Activated CD4-positive, alpha-beta T cell treated with anti-CD3 and anti-CD28 coated beads, Interleukin-2, amount 50 U/mL, for 1 hour (primary cell): ENCODE data around the gene CYP27C1.
"Not testable (repeated sequence)": the region's sequence is repeated elsewhere in the genome, so short reads cannot be mapped to it uniquely, and the experiment has no call there.

Experiments used
- DNase-seq: peaks from one replicate; pipeline ENCODE4 v3.0.0-alpha.2; 2020

The CYP27C1 gene

GRCh38 chr2:127220768-127221527, 849 bp upstream of the CYP27C1 start:
- no peak for DNase-seq

- DNase-seq, result no peak
Measured at GRCh38 chr2:127219171-127220070, 678 bp downstream of the CYP27C1 start.

GRCh38 chr2:127218812-127219170, 1.3 kb downstream of the CYP27C1 start:
- no peak for DNase-seq

- DNase-seq, result no peak
Measured at GRCh38 chr2:127217470-127218325, 2.4 kb downstream of the CYP27C1 start.

GRCh38 chr2:127216593-127216992, 3.5 kb downstream of the CYP27C1 start:
- no peak for DNase-seq

GRCh38 chr2:127216095-127216494, 4.0 kb downstream of the CYP27C1 start:
- DNase-seq, result no peak

- DNase-seq, result not testable (repeated sequence)
Measured at GRCh38 chr2:127214201-127214600, 5.9 kb downstream of the CYP27C1 start.

- DNase-seq, result no peak
Measured at GRCh38 chr2:127208313-127208712, 11.8 kb downstream of the CYP27C1 start.

GRCh38 chr2:127205218-127206125, 14.6 kb downstream of the CYP27C1 start:
- DNase-seq, result no peak

GRCh38 chr2:127201452-127201851, 18.6 kb downstream of the CYP27C1 start:
- no peak for DNase-seq

- DNase-seq, result no peak
Measured at GRCh38 chr2:127200962-127201361, 19.1 kb downstream of the CYP27C1 start.

GRCh38 chr2:127199223-127199622, 20.9 kb downstream of the CYP27C1 start:
- no peak for DNase-seq

GRCh38 chr2:127197475-127198385, 22.4 kb downstream of the CYP27C1 start:
- peak; percentile 51 for DNase-seq

GRCh38 chr2:127196998-127197397, 23.1 kb downstream of the CYP27C1 start:
- no peak for DNase-seq

GRCh38 chr2:127196549-127196948, 23.6 kb downstream of the CYP27C1 start:
- no peak for DNase-seq

- DNase-seq, result no peak
Measured at GRCh38 chr2:127195140-127196074, 24.7 kb downstream of the CYP27C1 start.

- no peak for DNase-seq
Measured at GRCh38 chr2:127194447-127194846, 25.7 kb downstream of the CYP27C1 start.

- DNase-seq, result no peak
Measured at GRCh38 chr2:127193967-127194280, 26.2 kb downstream of the CYP27C1 start.

- DNase-seq, result no peak
Measured at GRCh38 chr2:127193164-127193966, 26.7 kb downstream of the CYP27C1 start.
